Left colon (tissue), 2 donors: ENCODE data around the gene ZNF341. TPM values are rescaled to one million over a fixed set of nuclear protein-coding genes. Genes with fewer than 3 reads are reported as not detected.
A peak's percentile ranks its signal among the peaks of the same experiment; 100 is the strongest.

Experiments
- ATAC-seq: fragments of 200-7000 bp; cut with Tn5 transposase; one replicate; pipeline ENCODE4 v1.9.1; 2020; ENCODE audit warnings: mild to moderate bottlenecking, moderate library complexity
- DNase-seq, 2 donors: peaks; one replicate each; pipeline ENCODE4 v3.0.0-alpha.2; 2020
- intact Hi-C, 2 donors: fragments of 100-400 bp; cut with DNase I in 1 of 2; cut with micrococcal nuclease in 1 of 2; formaldehyde crosslinking; loops; one replicate each; pipeline versions ENCODE4 v1.11.2 to v1.14.0; 2022; cut with DNase I, micrococcal nuclease
- total RNA-seq, 2 donors: library from RNA; stranded (reverse); fragmentation: NEBNext Ultra II Directional; extraction: Animal tissue kit (Norgen Biotek cat#: 25700); gene quantifications; one replicate each; pipeline ENCODE4 v1.2.1, GENCODE V29; 2021
- donor health status: DM: no; HTN: no; CAD: no.
- donor health status: DM: yes; HTN: yes; CAD: no.

ZNF341 gene
- total RNA-seq, 2 donors from 2014 or later, result 4.2 to 4.9 TPM

GRCh38 chr20:33725607-33726264 is 6.1 kb upstream of the ZNF341 start:
- ATAC-seq, result no peak
- intact Hi-C loops, result no loop called here

GRCh38 chr20:33727115-33727479 is 4.7 kb upstream of the ZNF341 start:
- intact Hi-C loops, result no loop called here
- DNase-seq, result no peak
- ATAC-seq, result no peak

More at GRCh38 chr20:33725607-33726264, 6.1 kb upstream of the ZNF341 start:
- DNase-seq, result no peak

GRCh38 chr20:33727806-33728205 is 4.0 kb upstream of the ZNF341 start:
- no peak for DNase-seq
- no peak for ATAC-seq
- intact Hi-C loops, result no loop called here

DNA sequence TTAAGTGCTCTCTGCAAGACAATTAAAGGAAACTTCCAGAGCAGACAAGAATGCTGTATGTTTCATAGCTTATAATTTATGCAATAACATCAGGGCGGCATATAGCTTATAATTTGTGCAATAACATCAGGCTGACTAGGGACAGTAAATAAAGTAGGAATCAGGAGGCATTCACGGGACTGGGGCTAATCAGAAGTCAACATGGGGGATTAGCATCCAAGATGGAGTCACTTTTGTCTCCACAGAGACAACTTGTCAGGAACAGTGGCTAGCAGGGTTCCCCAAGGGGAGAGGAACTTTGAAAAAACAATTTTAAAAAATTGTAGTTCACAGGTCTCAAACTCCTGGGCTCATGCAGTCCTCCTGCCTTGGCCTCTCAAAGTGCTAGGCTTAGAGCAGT is 3.3 kb upstream of the ZNF341 start:
- ATAC-seq (no peak), DNase-seq (no peak)
- intact Hi-C loops, result no loop called here

GRCh38 chr20:33729101-33729500 is 2.7 kb upstream of the ZNF341 start:
- ATAC-seq (no peak), DNase-seq (no peak)
- intact Hi-C loops, result no loop called here

DNA sequence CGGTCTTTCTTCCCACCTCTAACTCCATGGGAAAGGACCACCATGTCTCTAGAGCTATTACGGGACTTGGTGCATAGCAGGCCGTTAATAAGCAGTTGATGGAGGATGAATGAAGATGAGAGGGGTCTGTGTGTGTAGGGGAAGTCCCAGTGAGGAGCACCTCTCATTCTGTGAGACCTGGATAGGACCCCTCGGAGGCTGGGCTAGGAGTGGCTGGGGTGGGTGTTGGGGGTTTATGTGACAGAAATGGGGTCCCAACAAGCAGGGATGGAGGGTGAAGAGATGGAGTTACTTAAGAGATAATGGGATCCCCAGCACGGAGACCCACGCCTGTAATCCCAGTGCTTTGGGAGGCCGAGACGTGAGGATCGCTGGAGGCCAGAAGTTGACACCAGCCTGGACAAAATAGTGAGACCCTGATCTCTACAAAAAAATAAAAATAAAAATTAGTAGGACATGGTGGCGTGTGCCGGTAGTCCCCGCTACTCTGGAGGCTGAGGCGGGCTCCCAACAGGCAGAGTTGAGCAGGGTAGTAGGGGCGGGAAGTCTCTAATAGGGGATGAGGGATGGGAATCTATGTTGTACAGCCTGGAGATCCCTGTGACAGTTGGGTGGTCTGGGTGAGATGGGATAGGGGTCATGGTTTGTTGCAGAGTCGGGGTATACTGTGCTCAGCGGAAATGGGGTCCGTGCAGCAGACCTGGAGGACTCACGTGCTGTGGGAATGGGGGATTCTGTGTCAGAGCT is 677 bp upstream of the ZNF341 start:
- intact Hi-C loops, result no loop called here
- ATAC-seq (no peak), DNase-seq (no peak)

DNA sequence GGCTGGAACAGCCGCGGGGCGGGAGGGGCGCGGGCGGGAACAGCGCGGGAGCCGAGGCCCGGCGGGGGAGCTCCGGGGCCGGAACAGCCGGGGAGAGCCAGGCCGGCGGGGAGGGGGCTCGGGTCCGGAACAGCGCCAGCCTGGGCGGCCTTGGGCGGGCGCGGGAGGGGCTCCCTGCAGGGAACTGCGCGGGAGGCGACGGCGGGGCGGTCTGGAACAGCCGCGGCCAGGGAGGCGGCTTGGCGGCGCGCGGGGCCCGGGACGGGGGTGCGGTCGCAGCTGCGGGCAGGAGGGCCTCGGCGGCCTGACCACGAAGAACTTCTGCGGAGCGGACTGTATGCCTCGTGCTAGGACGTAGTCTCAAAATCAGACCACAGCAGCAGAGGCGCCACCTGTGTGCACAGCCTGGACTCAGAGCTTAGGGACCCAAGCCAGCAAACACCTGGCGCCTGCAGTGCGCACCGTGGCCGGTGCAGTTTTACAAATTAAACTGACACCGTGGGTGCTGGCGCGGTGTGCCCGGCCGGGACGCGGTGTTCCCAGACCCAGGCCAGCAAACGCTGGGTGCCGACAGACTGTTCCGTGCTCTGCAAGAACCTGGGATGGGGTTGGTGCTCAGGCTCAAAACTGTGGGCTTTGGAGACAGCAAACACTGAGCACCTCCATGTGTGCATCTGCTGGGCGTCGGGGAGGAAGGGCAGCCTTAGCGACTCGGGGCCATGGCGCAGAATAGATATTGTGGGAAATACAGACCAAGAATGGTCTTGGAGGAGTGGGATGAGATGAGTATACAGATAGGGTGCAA is 572 bp downstream of the ZNF341 start:
- intact Hi-C loops, result no loop called here
- ATAC-seq (peak; percentile 67), DNase-seq (peak; percentile 87 to 91)

- peak; percentile 68 to 81 for DNase-seq
- peak; percentile 73 for ATAC-seq
- intact Hi-C loops, result no loop called here
These were observed 2.1 kb downstream of the ZNF341 start for GRCh38 chr20:33733654-33734576.

DNA sequence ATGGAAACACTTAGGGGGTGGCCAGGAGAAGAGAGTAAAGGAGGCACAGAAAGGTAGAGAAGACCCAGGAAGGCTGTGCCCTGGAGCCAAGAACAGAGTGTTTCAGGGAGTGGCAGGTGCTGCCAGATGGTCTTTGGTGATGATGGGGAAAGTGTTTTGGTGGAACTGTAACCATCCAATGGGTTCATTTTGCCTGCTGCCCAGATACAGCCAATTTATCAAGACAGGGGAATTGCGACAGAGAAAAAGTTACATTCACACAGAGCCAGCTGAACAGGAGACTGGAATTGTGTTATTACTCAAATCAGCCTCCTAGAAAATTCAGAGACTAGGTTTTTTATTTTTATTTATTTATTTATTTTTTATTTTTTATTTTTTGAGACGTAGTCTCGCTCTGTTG is 5.2 kb downstream of the ZNF341 start:
- ATAC-seq (no peak), DNase-seq (no peak)
- intact Hi-C loops, result no loop called here

DNA sequence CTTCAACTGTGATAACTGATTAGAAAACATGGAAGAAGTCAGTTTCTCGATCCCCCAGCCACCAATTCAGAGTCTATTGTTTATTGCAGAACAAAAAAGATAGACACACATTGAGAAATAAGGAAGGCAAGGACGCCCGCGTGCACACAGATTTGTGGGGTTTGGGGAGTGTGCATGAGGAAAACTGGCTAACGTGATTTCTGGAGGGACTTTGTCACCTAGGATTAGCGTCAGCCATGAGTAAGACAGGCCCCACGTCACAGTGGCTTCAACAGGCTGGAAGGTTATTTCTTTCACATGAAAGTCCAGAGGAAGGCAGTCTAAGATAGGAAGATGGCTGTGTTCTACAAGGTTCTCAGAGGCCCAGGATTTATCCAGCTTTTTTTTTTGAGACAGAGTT is 7.7 kb downstream of the ZNF341 start:
- ATAC-seq (no peak), DNase-seq (no peak)
- intact Hi-C loops, result no loop called here

- ATAC-seq, result no peak
- intact Hi-C loops, result no loop called here
These were observed 8.4 kb downstream of the ZNF341 start for GRCh38 chr20:33740189-33740588.

GRCh38 chr20:33744181-33744580 is 12.4 kb downstream of the ZNF341 start:
- ATAC-seq (no peak), DNase-seq (no peak)
- intact Hi-C loops, result no loop called here

More at GRCh38 chr20:33740189-33740588, 8.4 kb downstream of the ZNF341 start:
- DNase-seq, result no peak

DNA sequence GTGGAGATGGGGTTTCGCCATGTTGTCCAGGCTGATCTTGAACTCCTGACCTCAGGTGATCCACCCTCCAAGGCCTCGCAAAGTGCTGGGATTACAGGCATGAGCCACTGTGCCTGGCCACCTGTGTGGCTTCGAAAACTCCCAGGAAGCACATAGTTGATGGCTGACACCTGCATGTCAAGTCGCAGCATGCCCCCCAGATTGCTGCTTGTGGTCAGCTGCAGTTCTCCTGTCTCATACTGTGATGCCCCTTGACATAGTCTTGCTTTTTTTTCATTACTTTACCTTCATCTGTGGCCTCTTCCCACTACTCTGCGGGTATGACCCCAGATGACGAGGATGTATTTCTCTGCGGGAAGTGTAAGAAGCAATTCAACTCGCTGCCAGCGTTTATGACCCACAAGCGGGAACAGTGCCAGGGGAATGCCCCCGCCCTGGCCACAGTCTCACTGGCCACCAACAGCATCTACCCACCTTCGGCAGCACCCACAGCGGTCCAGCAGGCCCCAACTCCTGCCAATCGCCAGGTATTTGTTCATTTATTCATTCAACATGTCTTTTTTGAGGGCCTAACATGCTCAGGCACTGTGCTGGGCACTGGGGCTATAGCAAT is 13.1 kb downstream of the ZNF341 start:
- DNase-seq, result peak; percentile 73 to 81

GRCh38 chr20:33746325-33746998 is 14.7 kb downstream of the ZNF341 start:
- DNase-seq (no peak), ATAC-seq (no peak)
- intact Hi-C loops, result no loop called here

More for the DNA sequence above, 13.1 kb downstream of the ZNF341 start:
- intact Hi-C loops, result no loop called here
- ATAC-seq, result peak; percentile 72

DNA sequence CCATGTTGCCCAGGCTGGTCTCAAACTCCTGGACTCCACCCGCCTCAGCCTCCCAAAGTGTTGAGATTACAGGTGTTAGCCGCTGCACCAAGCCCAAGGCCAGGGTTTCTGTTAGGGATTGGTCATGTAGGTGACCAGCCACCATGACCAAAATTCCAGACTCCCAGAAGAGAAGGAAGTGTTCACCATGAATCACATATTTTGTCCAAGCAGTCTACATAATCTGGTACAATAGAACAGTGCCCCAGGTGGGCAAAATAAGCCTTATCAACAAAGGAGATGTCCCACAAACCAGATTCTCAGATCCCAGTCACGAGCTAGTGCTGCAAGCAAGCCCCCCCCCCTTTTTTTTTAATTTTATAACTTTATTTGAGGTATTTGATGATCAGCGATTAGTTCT is 20.0 kb downstream of the ZNF341 start:
- intact Hi-C loops, result no loop called here
- DNase-seq (no peak), ATAC-seq (no peak)

- no peak for ATAC-seq
- no peak for DNase-seq
- intact Hi-C loops, result no loop called here
These were observed 21.3 kb downstream of the ZNF341 start for GRCh38 chr20:33753143-33753542.

DNA sequence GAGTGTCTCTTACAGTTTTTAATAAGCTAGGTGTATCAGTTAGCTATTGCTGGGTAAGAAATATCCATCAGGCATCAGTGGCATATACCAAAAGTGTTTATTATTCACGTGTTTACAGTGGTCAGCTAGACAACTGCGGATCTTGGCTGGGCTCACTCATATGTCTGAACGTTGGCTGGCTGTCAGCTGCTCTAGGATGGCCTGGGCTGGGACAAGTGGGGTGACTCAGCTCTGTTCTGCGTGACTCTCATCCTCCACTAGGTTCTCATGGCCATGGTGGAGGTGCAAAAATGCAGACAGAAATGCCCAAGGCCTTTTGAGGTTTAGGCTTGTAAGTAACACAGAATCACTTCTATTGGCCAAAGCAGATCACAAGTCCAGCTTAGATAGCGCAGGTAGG is 22.0 kb downstream of the ZNF341 start:
- intact Hi-C loops, result no loop called here

More for the DNA sequence above, 22.0 kb downstream of the ZNF341 start:
- DNase-seq (no peak), ATAC-seq (no peak)
